ENCODE measurements around the gene BBC3.

GRCh38 chr19:47274071-47274890 is 43.3 kb upstream of the BBC3 start, which contains the start of gene INAFM1:
- TF ChIP-seq POLR2A (IDR thresholded peaks at IDR 0.05) (peak in 1 of 2 donors; percentile 45), CTCF (IDR thresholded peaks at IDR 0.05 in 4 of 5, conservative IDR thresholded peaks at IDR 0.05 in 1 of 5) (no peak)

Data from gastrocnemius medialis (tissue), 4 donors.